WTC11 (cell line): ENCODE data around the gene MLLT1. TPM values are rescaled to one million over a fixed set of nuclear protein-coding genes. Genes with fewer than 3 reads are reported as not detected.
A peak's percentile ranks its signal among the peaks of the same experiment; 100 is the strongest.

Experiments used
- ATF1 ChIP-seq: sonication (generic); formaldehyde crosslinking; IDR thresholded peaks from 2 replicates; pipeline ENCODE4 v1.8.1; 2023; ENCODE audit warnings: mild to moderate bottlenecking, moderate library complexity, missing genetic modification reagents
- ELF4 ChIP-seq: sonication (generic); formaldehyde crosslinking; IDR thresholded peaks from 2 replicates; pipeline ENCODE4 v1.8.1; 2022; ENCODE audit warnings: low read depth, mild to moderate bottlenecking, moderate library complexity, missing genetic modification reagents
- FOXJ3 ChIP-seq: sonication (generic); formaldehyde crosslinking; IDR thresholded peaks from 2 replicates; pipeline ENCODE4 v1.9.0; 2021; ENCODE audit warnings: missing genetic modification reagents, mild to moderate bottlenecking, borderline replicate concordance
- FOXP1 ChIP-seq: sonication (generic); formaldehyde crosslinking; IDR thresholded peaks from 2 replicates; pipeline ENCODE4 v1.8.0; 2022; ENCODE audit warnings: missing genetic modification reagents, mild to moderate bottlenecking, moderate library complexity, borderline replicate concordance
- JAZF1 ChIP-seq: fragments of 250-450 bp; sonication (Bioruptor Pico); IDR thresholded peaks from 2 replicates; pipeline ENCODE4 v1.9.0; 2021; ENCODE audit warnings: moderate library complexity, mild to moderate bottlenecking, inconsistent platforms
- NFYB ChIP-seq: sonication (generic); formaldehyde crosslinking; conservative IDR thresholded peaks from 2 replicates; pipeline ENCODE4 v1.8.0; 2022; ENCODE audit warnings: low read depth, missing genetic modification reagents
- NR1H2 ChIP-seq: sonication (generic); formaldehyde crosslinking; IDR thresholded peaks from 2 replicates; pipeline ENCODE4 v1.9.0; 2021; ENCODE audit warnings: mild to moderate bottlenecking, moderate library complexity, missing genetic modification reagents
- TEAD1 ChIP-seq: sonication (generic); formaldehyde crosslinking; IDR thresholded peaks from 2 replicates; pipeline ENCODE4 v1.8.0; 2022; ENCODE audit warnings: mild to moderate bottlenecking, missing genetic modification reagents
- TEAD4 ChIP-seq: sonication (generic); formaldehyde crosslinking; IDR thresholded peaks from 2 replicates; pipeline ENCODE4 v1.8.0; 2022; ENCODE audit warnings: mild to moderate bottlenecking, missing genetic modification reagents
- ZBTB21 ChIP-seq: sonication (generic); formaldehyde crosslinking; IDR thresholded peaks from 2 replicates; pipeline ENCODE4 v1.8.1; 2023; ENCODE audit warnings: mild to moderate bottlenecking, missing genetic modification reagents, borderline replicate concordance
- ZNF121 ChIP-seq: sonication (generic); formaldehyde crosslinking; IDR thresholded peaks from 2 replicates; pipeline ENCODE4 v1.8.0; 2023; ENCODE audit warnings: missing genetic modification reagents
- ZNF138 ChIP-seq: sonication (generic); formaldehyde crosslinking; conservative IDR thresholded peaks from 2 replicates; pipeline ENCODE4 v1.8.1; 2022; ENCODE audit warnings: mild to moderate bottlenecking, moderate library complexity, missing genetic modification reagents
- ZNF232 ChIP-seq: sonication (generic); formaldehyde crosslinking; IDR thresholded peaks from 2 replicates; pipeline ENCODE4 v1.8.0; 2022; ENCODE audit warnings: mild to moderate bottlenecking, missing genetic modification reagents
- total RNA-seq: library from RNA; stranded (reverse); gene quantifications from 3 replicates; pipeline ENCODE4 v1.2.3, GENCODE V29; 2021
- TF ChIP-seq, protein P1 (sequence below): sonication (generic); formaldehyde crosslinking; IDR thresholded peaks from 2 replicates; pipeline ENCODE4 v1.8.1; 2023; ENCODE audit warnings: mild to moderate bottlenecking, moderate library complexity, missing genetic modification reagents
- TF ChIP-seq, protein P2 (sequence below): fragments of 250-450 bp; sonication (Bioruptor Pico); IDR thresholded peaks from 2 replicates; pipeline ENCODE4 v1.9.0; 2021; ENCODE audit warnings: mild to moderate bottlenecking
- TF ChIP-seq, protein P3 (sequence below): fragments of 250-450 bp; sonication (Bioruptor Pico); conservative IDR thresholded peaks from 2 replicates; pipeline ENCODE4 v1.9.0; 2021; ENCODE audit warnings: mild to moderate bottlenecking
- TF ChIP-seq, protein P4 (sequence below): sonication (generic); formaldehyde crosslinking; IDR thresholded peaks from 2 replicates; pipeline ENCODE4 v1.8.1; 2022; ENCODE audit warnings: missing genetic modification reagents, borderline replicate concordance
- TF ChIP-seq, protein P5 (sequence below): sonication (generic); formaldehyde crosslinking; IDR thresholded peaks from 2 replicates; pipeline ENCODE4 v1.8.0; 2023; ENCODE audit warnings: missing genetic modification reagents, mild to moderate bottlenecking, borderline replicate concordance
- TF ChIP-seq, protein P6 (sequence below): sonication (generic); formaldehyde crosslinking; IDR thresholded peaks from 2 replicates; pipeline ENCODE4 v1.8.1; 2023; ENCODE audit warnings: mild to moderate bottlenecking, missing genetic modification reagents
- TF ChIP-seq, protein P7 (sequence below): sonication (generic); formaldehyde crosslinking; conservative IDR thresholded peaks from 2 replicates; pipeline ENCODE4 v1.8.1; 2023; ENCODE audit warnings: mild to moderate bottlenecking, low read depth, missing genetic modification reagents, moderate library complexity

MLLT1 gene
- total RNA-seq, 1 experiment from 2014 or later: 58.2 TPM

DNA sequence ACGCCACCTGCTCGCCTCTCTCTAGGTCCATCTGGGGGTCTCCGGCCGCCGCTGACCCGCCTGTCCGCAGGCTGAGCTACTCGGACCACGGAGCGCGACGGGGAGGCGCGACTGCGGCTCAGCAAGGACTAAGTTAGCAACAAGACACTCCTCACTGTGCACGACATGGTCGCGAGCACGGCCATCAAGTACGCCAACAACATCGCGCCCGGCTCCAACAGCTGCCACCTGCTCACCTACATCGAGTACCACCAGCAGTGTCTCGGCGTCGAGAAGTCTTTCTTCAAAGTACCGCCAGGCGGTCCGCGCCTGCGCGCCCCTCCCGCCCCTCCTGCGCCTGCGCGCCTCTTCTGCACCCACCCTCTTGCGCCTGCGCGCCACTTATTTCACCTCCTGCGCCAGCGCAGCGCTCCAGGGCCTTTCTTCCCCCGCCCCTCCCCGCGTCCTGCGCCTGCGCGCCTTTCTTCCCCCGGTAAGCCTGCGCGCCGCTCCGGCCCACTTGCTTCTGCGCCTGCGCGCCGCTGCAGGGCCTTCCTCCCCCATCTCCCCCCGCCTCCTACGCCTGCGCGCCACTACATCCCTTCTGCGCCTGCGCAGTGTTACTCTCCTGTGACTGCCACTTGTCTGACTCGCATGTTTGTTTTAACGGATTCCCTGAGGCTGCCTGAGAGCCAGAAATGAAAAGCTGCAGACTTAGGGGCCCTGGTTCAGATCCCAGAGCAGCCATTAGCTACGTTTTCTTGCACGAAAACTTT is 80.4 kb downstream of the MLLT1 start (continued):
- TF ChIP-seq, protein P1, sequence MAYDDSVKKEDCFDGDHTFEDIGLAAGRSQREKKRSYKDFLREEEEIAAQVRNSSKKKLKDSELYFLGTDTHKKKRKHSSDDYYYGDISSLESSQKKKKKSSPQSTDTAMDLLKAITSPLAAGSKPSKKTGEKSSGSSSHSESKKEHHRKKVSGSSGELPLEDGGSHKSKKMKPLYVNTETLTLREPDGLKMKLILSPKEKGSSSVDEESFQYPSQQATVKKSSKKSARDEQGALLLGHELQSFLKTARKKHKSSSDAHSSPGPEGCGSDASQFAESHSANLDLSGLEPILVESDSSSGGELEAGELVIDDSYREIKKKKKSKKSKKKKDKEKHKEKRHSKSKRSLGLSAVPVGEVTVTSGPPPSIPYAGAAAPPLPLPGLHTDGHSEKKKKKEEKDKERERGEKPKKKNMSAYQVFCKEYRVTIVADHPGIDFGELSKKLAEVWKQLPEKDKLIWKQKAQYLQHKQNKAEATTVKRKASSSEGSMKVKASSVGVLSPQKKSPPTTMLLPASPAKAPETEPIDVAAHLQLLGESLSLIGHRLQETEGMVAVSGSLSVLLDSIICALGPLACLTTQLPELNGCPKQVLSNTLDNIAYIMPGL: no peak; the same call in 1 of the 2 replicates
- TF ChIP-seq ZBTB21 (CRISPR knock-in tag) (0 out of 2 replicates have a peak, but pooled peaks have one; percentile 85), ZNF138 (CRISPR knock-in tag) (0 out of 2 replicates have a peak, but pooled peaks have one; percentile 66), NR1H2 (CRISPR knock-in tag) (peak; percentile 91), ELF4 (CRISPR knock-in tag) (no peak), ATF1 (0 out of 2 replicates have a peak, but pooled peaks have one; percentile 82), TEAD1 (CRISPR knock-in tag) (peak; percentile 96; the same call in 1 of the 2 replicates), FOXP1 (CRISPR knock-in tag) (peak; percentile 99), JAZF1 (no peak), NFYB (CRISPR knock-in tag) (peak; percentile 57), FOXJ3 (CRISPR knock-in tag) (peak; percentile 67; the same call in 1 of the 2 replicates), ZNF232 (CRISPR knock-in tag) (peak; percentile 74; the same call in 1 of the 2 replicates), ZNF121 (peak; percentile 65; the same call in 1 of the 2 replicates), TEAD4 (CRISPR knock-in tag) (peak; percentile 69; the same call in 1 of the 2 replicates)
- TF ChIP-seq, protein P2, sequence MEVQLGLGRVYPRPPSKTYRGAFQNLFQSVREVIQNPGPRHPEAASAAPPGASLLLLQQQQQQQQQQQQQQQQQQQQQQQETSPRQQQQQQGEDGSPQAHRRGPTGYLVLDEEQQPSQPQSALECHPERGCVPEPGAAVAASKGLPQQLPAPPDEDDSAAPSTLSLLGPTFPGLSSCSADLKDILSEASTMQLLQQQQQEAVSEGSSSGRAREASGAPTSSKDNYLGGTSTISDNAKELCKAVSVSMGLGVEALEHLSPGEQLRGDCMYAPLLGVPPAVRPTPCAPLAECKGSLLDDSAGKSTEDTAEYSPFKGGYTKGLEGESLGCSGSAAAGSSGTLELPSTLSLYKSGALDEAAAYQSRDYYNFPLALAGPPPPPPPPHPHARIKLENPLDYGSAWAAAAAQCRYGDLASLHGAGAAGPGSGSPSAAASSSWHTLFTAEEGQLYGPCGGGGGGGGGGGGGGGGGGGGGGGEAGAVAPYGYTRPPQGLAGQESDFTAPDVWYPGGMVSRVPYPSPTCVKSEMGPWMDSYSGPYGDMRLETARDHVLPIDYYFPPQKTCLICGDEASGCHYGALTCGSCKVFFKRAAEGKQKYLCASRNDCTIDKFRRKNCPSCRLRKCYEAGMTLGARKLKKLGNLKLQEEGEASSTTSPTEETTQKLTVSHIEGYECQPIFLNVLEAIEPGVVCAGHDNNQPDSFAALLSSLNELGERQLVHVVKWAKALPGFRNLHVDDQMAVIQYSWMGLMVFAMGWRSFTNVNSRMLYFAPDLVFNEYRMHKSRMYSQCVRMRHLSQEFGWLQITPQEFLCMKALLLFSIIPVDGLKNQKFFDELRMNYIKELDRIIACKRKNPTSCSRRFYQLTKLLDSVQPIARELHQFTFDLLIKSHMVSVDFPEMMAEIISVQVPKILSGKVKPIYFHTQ (CRISPR knock-in tag): no peak
- TF ChIP-seq, protein P3, sequence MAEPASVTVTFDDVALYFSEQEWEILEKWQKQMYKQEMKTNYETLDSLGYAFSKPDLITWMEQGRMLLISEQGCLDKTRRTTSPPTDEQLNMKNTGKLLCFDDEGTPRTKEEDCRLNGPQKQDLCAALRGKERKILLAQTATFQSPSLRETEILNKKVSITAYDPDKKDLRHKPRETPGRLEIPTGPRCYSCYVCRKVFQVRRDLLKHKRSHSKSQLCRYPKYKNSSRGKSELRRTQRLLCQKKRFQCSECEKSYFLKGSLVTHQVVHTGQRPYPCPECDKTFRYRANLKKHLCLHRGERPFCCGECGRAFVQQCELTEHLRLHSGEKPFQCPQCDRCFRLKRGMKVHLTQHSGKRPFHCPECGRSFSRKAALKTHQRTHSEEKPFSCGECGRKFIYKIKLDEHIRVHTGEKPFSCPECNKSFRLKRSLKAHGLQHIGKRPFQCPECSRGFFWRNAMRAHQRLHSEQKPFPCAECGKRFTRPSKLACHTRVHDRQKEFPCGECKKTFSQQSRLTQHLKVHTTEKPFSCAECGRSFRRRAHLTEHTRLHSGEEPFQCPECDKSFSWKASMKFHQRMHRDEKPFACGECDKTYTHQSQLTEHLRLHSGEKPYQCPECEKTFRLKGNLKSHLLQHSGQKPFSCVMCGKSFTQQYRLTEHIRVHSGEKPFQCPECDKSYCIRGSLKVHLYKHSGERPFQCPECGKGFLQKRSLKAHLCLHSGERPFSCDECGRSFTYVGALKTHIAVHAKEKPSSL (CRISPR knock-in tag): no peak
- TF ChIP-seq, protein P4, sequence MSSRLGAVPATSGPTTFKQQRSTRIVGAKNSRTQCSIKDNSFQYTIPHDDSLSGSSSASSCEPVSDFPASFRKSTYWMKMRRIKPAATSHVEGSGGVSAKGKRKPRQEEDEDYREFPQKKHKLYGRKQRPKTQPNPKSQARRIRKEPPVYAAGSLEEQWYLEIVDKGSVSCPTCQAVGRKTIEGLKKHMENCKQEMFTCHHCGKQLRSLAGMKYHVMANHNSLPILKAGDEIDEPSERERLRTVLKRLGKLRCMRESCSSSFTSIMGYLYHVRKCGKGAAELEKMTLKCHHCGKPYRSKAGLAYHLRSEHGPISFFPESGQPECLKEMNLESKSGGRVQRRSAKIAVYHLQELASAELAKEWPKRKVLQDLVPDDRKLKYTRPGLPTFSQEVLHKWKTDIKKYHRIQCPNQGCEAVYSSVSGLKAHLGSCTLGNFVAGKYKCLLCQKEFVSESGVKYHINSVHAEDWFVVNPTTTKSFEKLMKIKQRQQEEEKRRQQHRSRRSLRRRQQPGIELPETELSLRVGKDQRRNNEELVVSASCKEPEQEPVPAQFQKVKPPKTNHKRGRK (CRISPR knock-in tag): 0 out of 2 replicates have a peak, but pooled peaks have one; percentile 64
- TF ChIP-seq, protein P5, sequence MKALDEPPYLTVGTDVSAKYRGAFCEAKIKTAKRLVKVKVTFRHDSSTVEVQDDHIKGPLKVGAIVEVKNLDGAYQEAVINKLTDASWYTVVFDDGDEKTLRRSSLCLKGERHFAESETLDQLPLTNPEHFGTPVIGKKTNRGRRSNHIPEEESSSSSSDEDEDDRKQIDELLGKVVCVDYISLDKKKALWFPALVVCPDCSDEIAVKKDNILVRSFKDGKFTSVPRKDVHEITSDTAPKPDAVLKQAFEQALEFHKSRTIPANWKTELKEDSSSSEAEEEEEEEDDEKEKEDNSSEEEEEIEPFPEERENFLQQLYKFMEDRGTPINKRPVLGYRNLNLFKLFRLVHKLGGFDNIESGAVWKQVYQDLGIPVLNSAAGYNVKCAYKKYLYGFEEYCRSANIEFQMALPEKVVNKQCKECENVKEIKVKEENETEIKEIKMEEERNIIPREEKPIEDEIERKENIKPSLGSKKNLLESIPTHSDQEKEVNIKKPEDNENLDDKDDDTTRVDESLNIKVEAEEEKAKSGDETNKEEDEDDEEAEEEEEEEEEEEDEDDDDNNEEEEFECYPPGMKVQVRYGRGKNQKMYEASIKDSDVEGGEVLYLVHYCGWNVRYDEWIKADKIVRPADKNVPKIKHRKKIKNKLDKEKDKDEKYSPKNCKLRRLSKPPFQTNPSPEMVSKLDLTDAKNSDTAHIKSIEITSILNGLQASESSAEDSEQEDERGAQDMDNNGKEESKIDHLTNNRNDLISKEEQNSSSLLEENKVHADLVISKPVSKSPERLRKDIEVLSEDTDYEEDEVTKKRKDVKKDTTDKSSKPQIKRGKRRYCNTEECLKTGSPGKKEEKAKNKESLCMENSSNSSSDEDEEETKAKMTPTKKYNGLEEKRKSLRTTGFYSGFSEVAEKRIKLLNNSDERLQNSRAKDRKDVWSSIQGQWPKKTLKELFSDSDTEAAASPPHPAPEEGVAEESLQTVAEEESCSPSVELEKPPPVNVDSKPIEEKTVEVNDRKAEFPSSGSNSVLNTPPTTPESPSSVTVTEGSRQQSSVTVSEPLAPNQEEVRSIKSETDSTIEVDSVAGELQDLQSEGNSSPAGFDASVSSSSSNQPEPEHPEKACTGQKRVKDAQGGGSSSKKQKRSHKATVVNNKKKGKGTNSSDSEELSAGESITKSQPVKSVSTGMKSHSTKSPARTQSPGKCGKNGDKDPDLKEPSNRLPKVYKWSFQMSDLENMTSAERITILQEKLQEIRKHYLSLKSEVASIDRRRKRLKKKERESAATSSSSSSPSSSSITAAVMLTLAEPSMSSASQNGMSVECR (CRISPR knock-in tag): peak; percentile 96
- TF ChIP-seq, protein P6, sequence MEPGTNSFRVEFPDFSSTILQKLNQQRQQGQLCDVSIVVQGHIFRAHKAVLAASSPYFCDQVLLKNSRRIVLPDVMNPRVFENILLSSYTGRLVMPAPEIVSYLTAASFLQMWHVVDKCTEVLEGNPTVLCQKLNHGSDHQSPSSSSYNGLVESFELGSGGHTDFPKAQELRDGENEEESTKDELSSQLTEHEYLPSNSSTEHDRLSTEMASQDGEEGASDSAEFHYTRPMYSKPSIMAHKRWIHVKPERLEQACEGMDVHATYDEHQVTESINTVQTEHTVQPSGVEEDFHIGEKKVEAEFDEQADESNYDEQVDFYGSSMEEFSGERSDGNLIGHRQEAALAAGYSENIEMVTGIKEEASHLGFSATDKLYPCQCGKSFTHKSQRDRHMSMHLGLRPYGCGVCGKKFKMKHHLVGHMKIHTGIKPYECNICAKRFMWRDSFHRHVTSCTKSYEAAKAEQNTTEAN: peak; percentile 97
- TF ChIP-seq, protein P7, sequence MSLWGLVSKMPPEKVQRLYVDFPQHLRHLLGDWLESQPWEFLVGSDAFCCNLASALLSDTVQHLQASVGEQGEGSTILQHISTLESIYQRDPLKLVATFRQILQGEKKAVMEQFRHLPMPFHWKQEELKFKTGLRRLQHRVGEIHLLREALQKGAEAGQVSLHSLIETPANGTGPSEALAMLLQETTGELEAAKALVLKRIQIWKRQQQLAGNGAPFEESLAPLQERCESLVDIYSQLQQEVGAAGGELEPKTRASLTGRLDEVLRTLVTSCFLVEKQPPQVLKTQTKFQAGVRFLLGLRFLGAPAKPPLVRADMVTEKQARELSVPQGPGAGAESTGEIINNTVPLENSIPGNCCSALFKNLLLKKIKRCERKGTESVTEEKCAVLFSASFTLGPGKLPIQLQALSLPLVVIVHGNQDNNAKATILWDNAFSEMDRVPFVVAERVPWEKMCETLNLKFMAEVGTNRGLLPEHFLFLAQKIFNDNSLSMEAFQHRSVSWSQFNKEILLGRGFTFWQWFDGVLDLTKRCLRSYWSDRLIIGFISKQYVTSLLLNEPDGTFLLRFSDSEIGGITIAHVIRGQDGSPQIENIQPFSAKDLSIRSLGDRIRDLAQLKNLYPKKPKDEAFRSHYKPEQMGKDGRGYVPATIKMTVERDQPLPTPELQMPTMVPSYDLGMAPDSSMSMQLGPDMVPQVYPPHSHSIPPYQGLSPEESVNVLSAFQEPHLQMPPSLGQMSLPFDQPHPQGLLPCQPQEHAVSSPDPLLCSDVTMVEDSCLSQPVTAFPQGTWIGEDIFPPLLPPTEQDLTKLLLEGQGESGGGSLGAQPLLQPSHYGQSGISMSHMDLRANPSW (CRISPR knock-in tag): no peak
